HEK293T (cell line): ENCODE data around the gene SLC17A7.
"Not testable (repeated sequence)": the region's sequence is repeated elsewhere in the genome, so short reads cannot be mapped to it uniquely, and the experiment has no call there.

ENCODE experiments used
- CTCF ChIA-PET: fragments of 350-600 bp; formaldehyde crosslinking; extraction: SDS; loops from one replicate; lab custom pipeline; 2021; ENCODE audit warnings: antibody characterized with exemption, inconsistent platforms; lab: Yijun Ruan, JAX
- POLR2A ChIA-PET: fragments of 350-600 bp; formaldehyde crosslinking; extraction: SDS; loops from one replicate; lab custom pipeline; 2020; ENCODE audit warnings: antibody characterized with exemption, inconsistent platforms; lab: Yijun Ruan, JAX
- DNase-seq: peaks from one replicate; pipeline ENCODE4 v3.0.0; 2012; ENCODE audit warnings: mixed read lengths; ENCODE audit errors: extremely low spot score
- ARNT ChIP-seq: fragments of 450-650 bp; IDR thresholded peaks from 2 replicates; pipeline ENCODE4 v1.6.1; 2017; ENCODE audit warnings: mild to moderate bottlenecking
- BHLHE40 ChIP-seq: fragments of 450-650 bp; IDR thresholded peaks from 2 replicates; pipeline ENCODE4 v1.6.1; 2016; ENCODE audit warnings: mild to moderate bottlenecking, moderate library complexity, borderline replicate concordance
- CTBP1 ChIP-seq: fragments of 450-650 bp; IDR thresholded peaks from 2 replicates; pipeline ENCODE4 v1.6.1; 2016; ENCODE audit warnings: borderline replicate concordance
- ELF4 ChIP-seq: fragments of 450-650 bp; IDR thresholded peaks from 2 replicates; pipeline ENCODE4 v1.6.1; 2017; ENCODE audit warnings: antibody characterized with exemption
- FOXA1 ChIP-seq: fragments of 450-650 bp; IDR thresholded peaks from 2 replicates; pipeline ENCODE4 v1.6.1; 2016; ENCODE audit warnings: mild to moderate bottlenecking
- FOXK2 ChIP-seq: fragments of 450-650 bp; IDR thresholded peaks from 2 replicates; pipeline ENCODE4 v1.6.1; 2016; ENCODE audit warnings: mild to moderate bottlenecking
- FOXM1 ChIP-seq: fragments of 450-650 bp; IDR thresholded peaks from 2 replicates; pipeline ENCODE4 v1.6.1; 2017; ENCODE audit warnings: mild to moderate bottlenecking, borderline replicate concordance
- HDGF ChIP-seq: fragments of 450-650 bp; IDR thresholded peaks from 2 replicates; pipeline ENCODE4 v1.6.1; 2017; ENCODE audit warnings: antibody characterized with exemption, borderline replicate concordance
- L3MBTL2 ChIP-seq: fragments of 450-650 bp; conservative IDR thresholded peaks from 2 replicates; pipeline ENCODE4 v1.6.1; 2016; ENCODE audit warnings: mild to moderate bottlenecking
- LEF1 ChIP-seq: fragments of 450-650 bp; IDR thresholded peaks from 2 replicates; pipeline ENCODE4 v1.6.1; 2017; ENCODE audit warnings: mild to moderate bottlenecking, borderline replicate concordance
- NFRKB ChIP-seq: fragments of 450-650 bp; IDR thresholded peaks from 2 replicates; pipeline ENCODE4 v1.6.1; 2016; ENCODE audit warnings: mild to moderate bottlenecking, moderate library complexity
- SP1 ChIP-seq: fragments of 450-650 bp; IDR thresholded peaks from 2 replicates; pipeline ENCODE4 v1.6.1; 2017
- SUZ12 ChIP-seq: fragments of 450-650 bp; IDR thresholded peaks from 2 replicates; pipeline ENCODE4 v1.6.1; 2016; ENCODE audit warnings: mild to moderate bottlenecking
- TARDBP ChIP-seq: fragments of 450-650 bp; IDR thresholded peaks from 2 replicates; pipeline ENCODE4 v1.6.1; 2016
- ZNF384 ChIP-seq: fragments of 450-650 bp; IDR thresholded peaks from 2 replicates; pipeline ENCODE4 v1.6.1; 2016
- TF ChIP-seq, protein P1 (sequence below): fragments of 450-650 bp; IDR thresholded peaks from 2 replicates; pipeline ENCODE4 v1.6.1; 2016

Gene SLC17A7

DNA sequence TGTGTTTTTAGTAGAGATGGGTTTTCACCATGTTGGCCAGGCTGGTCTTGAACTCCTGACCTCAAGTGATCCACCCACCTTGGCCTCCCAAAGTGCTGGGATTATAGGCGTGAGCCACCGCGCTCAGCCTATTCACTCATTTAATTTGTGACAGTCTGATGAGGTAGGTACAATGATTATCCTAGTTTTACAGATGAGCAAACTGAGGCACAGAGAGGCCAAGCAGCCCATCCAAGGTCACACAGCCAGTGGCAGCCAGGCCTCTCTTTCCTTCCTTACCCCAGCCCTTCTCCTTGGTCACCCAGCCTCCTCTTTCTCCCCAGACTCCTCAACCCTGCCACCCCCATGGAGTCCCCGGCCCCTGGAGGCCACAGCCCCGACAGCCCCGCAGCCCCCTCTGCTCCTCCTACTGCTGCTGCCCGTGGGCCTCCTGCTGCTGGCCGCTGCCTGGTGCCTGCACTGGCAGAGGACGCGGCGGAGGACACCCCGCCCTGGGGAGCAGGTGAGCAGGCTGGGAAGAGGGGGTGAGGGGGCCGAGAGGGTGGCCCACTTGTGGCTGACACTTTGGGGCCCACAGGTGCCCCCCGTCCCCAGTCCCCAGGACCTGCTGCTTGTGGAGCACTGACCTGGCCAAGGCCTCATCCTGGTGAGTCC, 38.8 kb upstream of the SLC17A7 start:
- ChIA-PET POLR2A (interaction anchor here (1.7 kb wide), 1 partner anchor 8 kb away, joined by 15 read pairs; no protein-coding TSS in a partner anchor), CTCF (no interaction called here)
- TF ChIP-seq LEF1 (no peak), BHLHE40 (no peak), TARDBP (no peak), FOXA1 (no peak)
- no peak for DNase-seq

DNA sequence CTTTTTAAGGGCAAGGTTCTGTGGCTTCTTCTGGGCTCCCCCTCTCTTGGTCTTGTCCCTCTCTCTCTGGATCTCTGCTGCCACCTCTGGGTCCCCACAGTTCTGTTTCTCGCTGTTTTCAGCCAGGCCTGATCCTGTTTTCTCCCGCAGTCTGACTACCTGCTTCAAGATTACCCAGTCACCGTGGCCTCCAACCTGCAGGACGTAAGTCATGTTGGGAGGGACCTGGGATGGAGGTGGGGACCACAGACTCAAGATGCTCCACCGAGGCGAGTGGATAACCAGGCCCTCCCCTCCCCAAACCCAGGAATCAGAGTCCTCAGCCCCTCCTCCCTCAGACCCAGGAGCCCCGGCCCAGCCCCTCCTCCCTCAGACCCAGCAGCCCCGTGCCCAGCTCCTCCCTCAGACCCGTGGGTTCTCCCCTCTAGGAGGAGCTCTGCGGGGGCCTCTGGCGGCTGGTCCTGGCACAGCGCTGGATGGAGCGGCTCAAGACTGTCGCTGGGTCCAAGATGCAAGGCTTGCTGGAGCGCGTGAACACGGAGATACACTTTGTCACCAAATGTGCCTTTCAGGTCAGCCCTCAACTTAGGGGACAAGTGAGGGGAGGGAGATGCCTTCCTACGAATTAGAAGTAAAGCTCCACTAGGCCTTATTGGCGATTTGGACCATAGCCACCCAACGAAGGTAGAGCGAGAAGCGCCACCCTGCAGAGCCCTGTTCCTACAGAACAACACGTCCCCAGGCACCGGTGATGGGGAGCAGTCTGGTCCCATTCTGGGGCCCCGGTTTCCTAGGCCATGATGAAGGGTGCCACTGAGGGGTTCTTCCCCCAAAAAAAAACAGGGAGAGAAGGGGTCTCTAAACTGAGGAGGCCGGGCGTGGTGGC, 34.9 kb upstream of the SLC17A7 start:
- peak; percentile 75 for DNase-seq
- TF ChIP-seq ZNF384: no peak
- CTCF ChIA-PET: interaction anchor here (0.6 to 1.2 kb wide), 5 partner anchors 16 to 203 kb away, joined by 3 to 6 read pairs (median 4); partner anchors contain the start of genes ALDH16A1 and PIH1D1
- POLR2A ChIA-PET: interaction anchor here (0.6 to 1.8 kb wide), 9 partner anchors 12 to 104 kb away, joined by 3 to 18 read pairs (median 4); partner anchors contain the start of gene ALDH16A1

DNA sequence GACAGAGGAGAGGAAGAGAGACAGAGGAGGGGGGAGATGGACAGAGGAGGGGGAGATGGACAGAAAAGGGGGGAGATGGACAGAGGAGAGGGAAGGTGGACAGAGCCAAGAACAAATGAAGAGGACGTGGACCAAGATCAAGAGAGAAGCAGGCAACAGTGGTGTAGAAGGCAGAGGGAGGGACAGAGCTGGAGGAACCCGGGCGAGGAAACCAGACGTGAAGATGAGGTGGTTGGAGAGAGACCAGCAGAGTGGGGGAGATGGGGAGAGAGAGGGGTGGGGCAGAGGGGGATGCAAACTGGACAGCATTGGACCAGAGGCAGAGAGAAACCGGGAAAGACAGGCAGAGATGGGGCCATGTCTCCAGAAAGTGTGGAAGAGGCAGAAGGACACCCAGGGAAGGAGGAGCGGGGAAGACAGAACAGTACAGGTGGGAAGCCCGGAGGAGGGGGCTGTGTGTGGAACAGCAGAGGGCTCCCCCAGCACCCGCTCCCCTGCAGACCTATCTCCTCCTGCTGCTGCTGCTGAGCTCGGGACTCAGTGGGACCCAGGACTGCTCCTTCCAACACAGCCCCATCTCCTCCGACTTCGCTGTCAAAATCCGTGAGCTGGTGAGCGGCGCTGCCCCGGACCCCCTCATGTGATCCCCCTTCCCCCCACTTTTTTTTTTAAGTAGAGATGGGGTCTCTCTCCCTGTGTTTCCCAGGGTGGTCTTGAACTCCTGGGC, 34.0 kb upstream of the SLC17A7 start:
- no peak for DNase-seq
- ChIA-PET POLR2A (interaction anchor here (0.6 to 1.8 kb wide), 8 partner anchors 14 to 104 kb away, joined by 3 to 18 read pairs (median 4); partner anchors contain the start of genes ALDH16A1 and RPS11), CTCF (interaction anchor here (0.6 to 1.2 kb wide), 5 partner anchors 17 to 204 kb away, joined by 3 to 6 read pairs (median 4); partner anchors contain the start of genes ALDH16A1 and PIH1D1)
- no peak for TF ChIP-seq FOXM1
- no peak for TF ChIP-seq SP1

DNA sequence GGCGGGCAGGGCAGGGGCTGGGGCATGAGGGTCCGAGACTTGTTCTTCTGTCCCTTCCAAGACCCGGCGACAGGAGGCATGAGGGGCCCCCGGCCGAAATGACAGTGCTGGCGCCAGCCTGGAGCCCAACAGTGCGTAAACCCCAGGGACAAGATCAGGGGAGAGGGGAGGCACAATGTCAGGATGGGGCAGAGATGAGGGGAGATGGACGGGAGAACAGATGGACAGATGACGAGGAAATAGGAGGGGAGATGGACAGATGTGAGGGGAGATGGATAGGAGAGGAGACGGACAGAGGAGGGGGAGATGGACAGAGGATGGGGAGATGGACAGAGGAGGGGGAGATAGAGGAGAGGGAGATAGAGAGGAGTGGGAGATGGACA, 33.2 kb upstream of the SLC17A7 start:
- ChIA-PET POLR2A (interaction anchor here (1.0 to 4.5 kb wide), 2 partner anchors 20 to 21 kb away, joined by 4 to 25 read pairs; partner anchors contain the start of genes ALDH16A1 and RPS11), CTCF (no interaction called here)
- no peak for TF ChIP-seq ELF4
- TF ChIP-seq ARNT: no peak
- TF ChIP-seq LEF1: no peak
- no peak for TF ChIP-seq SUZ12
- no peak for TF ChIP-seq L3MBTL2
- TF ChIP-seq ZNF384: no peak
- DNase-seq: no peak

DNA sequence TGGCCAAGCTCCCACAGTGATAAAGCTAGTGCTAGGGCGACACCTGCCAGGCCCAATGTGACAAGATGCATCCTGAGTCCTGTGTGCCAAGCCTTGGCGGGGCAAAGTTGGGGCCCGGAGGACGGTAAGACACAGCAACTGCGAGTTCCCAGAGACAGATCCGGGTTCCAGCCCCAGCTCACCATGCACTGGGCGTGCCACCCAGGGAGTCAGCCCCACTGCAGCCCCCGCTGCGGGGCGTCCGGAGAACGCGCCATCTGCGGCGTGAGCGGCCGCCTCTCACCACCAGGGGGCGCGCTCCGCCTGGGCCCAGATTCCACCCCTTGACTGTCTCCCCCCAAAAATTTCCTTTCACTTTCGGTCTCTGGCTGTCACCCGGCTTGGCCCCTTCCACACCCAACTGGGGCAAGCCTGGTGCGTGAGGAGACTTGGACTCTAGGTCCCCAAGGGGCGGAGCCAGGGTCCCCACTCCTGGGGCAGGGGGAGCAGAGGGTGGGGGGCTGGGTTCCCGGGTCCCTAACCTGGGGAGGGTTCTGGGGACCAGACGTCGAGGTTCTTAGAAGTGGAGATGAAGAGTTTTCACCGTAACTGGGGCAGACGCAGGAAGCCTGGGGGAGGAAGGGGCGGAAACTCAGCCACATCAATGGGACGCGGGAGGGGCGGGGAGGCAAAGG, 32.7 kb upstream of the SLC17A7 start, which contains the start of gene FLT3LG:
FLT3LG (plus strand) TSS at position 348 of the 674 bp plus-strand sequence. CDS start 425 bp downstream, outside the sequence.
- TF ChIP-seq BHLHE40 (no peak), FOXA1 (no peak), NFRKB (no peak), LEF1 (no peak), L3MBTL2 (0 out of 2 replicates have a peak, but pooled peaks have one; percentile 16)
- CTCF ChIA-PET: interaction anchor here (0.6 to 0.7 kb wide), 4 partner anchors 19 to 1374 kb away, joined by 3 to 5 read pairs (median 4); partner anchors contain the start of genes ALDH16A1 and PRRG2
- POLR2A ChIA-PET: interaction anchor here (0.7 to 4.5 kb wide), 4 partner anchors 11 to 22 kb away, joined by 3 to 25 read pairs (median 6); partner anchors contain the start of genes ALDH16A1 and PIH1D1
- DNase-seq: peak; percentile 80

DNA sequence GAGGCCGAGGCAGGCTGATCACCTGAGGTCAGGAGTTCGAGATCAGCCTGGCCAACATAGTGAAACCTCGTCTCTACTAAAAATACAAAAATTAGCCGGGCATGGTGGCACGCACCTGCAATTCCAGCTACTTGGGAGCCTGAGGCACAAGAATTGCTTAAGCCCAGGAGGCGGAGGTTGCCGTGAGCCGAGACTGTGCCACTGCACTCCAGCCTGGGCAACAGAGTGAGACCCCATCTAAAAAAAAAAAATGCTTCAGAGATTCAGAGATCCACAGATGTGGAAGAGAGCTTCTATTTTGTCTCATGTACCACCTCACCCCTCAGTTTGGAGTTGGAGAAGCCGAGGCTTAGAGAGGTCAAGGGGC, 32.2 kb upstream of the SLC17A7 start:
- CTCF ChIA-PET: interaction anchor here (0.6 to 0.7 kb wide), 4 partner anchors 19 to 1374 kb away, joined by 3 to 5 read pairs (median 4); partner anchors contain the start of genes ALDH16A1 and PRRG2
- POLR2A ChIA-PET: interaction anchor here (0.7 to 4.5 kb wide), 4 partner anchors 11 to 22 kb away, joined by 3 to 25 read pairs (median 6); partner anchors contain the start of genes ALDH16A1 and PIH1D1
- DNase-seq: not testable (repeated sequence)

DNA sequence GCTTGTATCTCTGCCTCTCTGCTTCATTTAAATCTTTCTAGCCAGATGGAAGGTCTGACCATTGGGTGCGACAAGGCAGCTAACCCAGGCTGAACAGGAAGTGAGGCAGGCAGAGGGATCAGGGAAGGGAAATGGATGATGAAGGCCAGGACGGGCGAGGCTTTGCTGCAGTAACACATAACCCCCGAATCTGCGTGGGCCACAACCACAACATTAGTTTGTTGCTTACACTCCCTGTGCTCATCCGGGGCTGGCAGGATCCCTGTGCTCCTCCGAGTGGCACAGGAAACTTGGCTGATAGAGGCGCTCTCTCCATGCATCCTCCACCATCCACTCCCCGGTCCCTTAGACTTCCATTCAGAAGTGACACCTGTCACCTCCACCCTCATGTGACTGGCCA, 31.6 kb upstream of the SLC17A7 start:
- POLR2A ChIA-PET: interaction anchor here (1.2 to 4.5 kb wide), 4 partner anchors 19 to 25 kb away, joined by 4 to 25 read pairs (median 6); partner anchors contain the start of genes ALDH16A1 and PIH1D1
- TF ChIP-seq CTBP1 (no peak), ELF4 (no peak), SP1 (no peak), FOXK2 (no peak), ZNF384 (no peak), TARDBP (no peak), LEF1 (no peak), FOXA1 (no peak), SUZ12 (no peak), HDGF (no peak)
- TF ChIP-seq, protein P1, sequence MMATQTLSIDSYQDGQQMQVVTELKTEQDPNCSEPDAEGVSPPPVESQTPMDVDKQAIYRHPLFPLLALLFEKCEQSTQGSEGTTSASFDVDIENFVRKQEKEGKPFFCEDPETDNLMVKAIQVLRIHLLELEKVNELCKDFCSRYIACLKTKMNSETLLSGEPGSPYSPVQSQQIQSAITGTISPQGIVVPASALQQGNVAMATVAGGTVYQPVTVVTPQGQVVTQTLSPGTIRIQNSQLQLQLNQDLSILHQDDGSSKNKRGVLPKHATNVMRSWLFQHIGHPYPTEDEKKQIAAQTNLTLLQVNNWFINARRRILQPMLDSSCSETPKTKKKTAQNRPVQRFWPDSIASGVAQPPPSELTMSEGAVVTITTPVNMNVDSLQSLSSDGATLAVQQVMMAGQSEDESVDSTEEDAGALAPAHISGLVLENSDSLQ: no peak
- CTCF ChIA-PET: interaction anchor here (0.6 kb wide), 1 partner anchor 97 kb away, joined by 3 read pairs; no protein-coding TSS in a partner anchor
- no peak for DNase-seq
